IgD-negative memory B cell (primary cell): ENCODE data around the gene RGS6. TPM values are rescaled to one million over a fixed set of nuclear protein-coding genes. Genes with fewer than 3 reads are reported as not detected.

Experiments
- H3K27ac Mint-ChIP-seq, 3 donors: one replicate each; pipeline ENCODE4 v1.8.0; 2020 to 2022; ENCODE audit warnings: mild to moderate bottlenecking in 3 of 3, mixed read lengths in 3 of 3, moderate library complexity in 1 of 3
- H3K27me3 Mint-ChIP-seq: one replicate; pipeline ENCODE4 v1.8.0; 2021; ENCODE audit warnings: mixed read lengths
- H3K36me3 Mint-ChIP-seq: one replicate; pipeline ENCODE4 v1.8.0; 2020; ENCODE audit warnings: mild to moderate bottlenecking, mixed read lengths
- H3K4me1 Mint-ChIP-seq, 3 donors: one replicate each; pipeline ENCODE4 v1.8.0; 2020 to 2022; ENCODE audit warnings: mixed read lengths in 3 of 3, mild to moderate bottlenecking in 1 of 3
- H3K4me3 Mint-ChIP-seq, 4 donors: one replicate each; pipeline ENCODE4 v1.8.0; 2020 to 2022; ENCODE audit warnings: mild to moderate bottlenecking in 4 of 4, mixed read lengths in 4 of 4, moderate library complexity in 3 of 4
- H3K9me3 Mint-ChIP-seq, 3 donors: one replicate each; pipeline ENCODE4 v1.8.0; 2020 to 2021; ENCODE audit warnings: mixed read lengths in 3 of 3, mild to moderate bottlenecking in 1 of 3
- polyA plus RNA-seq: library from polyadenylated mRNA; unstranded; fragments of 300-500 nt; fragmentation: Illumina TruSeq; gene quantifications from one replicate; pipeline ENCODE4 v1.2.3, GENCODE V29; 2021

Gene RGS6
- polyA plus RNA-seq, 1 donor from 2014 or later = not detected

- H3K27ac Mint-ChIP-seq = no peak overlapping the region
- H3K4me3 Mint-ChIP-seq = no peak overlapping the region
- peaks cover 2 to 10% (median 5%) of the 10 kb centered on the region in 3 donors for H3K9me3 Mint-ChIP-seq
- H3K36me3 Mint-ChIP-seq = peaks cover 2% of the 10 kb centered on the region
- no peaks in the 10 kb centered on the region for H3K4me1 Mint-ChIP-seq
- peaks cover 4% of the 10 kb centered on the region for H3K27me3 Mint-ChIP-seq
Observed at GRCh38 chr14:72495668-72496067, 563.4 kb downstream of the RGS6 start.

DNA sequence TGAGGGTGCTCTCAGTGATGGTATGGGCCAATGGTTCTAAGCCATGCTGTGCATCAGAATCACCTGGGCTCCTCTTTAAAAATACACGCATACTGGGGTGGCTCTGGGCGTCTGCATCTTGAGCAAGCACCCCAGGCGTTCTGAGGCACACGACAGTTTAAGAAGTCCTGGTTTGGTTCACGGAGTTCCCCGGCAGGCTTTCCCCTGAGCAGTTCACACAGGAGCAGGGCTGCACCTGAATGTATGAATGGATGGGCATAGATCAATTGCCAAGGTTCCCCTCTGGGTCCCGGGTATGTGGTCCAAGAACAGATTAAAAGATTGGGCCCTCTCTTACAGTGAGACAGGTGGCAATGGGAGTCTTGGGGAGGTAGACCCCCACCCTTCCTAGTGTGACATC lies 566.4 kb downstream of the RGS6 start:
- Mint-ChIP-seq H3K4me3 (no peak overlapping the region), H3K27me3 (peaks cover 5% of the 10 kb centered on the region), H3K27ac (no peak overlapping the region), H3K9me3 (peaks cover 2 to 8% (median 4%) of the 10 kb centered on the region in 3 donors), H3K36me3 (peaks cover 3% of the 10 kb centered on the region), H3K4me1 (no peaks in the 10 kb centered on the region)

GRCh38 chr14:72499746-72500145 lies 567.5 kb downstream of the RGS6 start:
- peaks cover 2 to 6% (median 2%) of the 10 kb centered on the region in 3 donors for H3K9me3 Mint-ChIP-seq
- peaks cover 1% of the 10 kb centered on the region for H3K36me3 Mint-ChIP-seq
- H3K27me3 Mint-ChIP-seq = peaks cover 4% of the 10 kb centered on the region

DNA sequence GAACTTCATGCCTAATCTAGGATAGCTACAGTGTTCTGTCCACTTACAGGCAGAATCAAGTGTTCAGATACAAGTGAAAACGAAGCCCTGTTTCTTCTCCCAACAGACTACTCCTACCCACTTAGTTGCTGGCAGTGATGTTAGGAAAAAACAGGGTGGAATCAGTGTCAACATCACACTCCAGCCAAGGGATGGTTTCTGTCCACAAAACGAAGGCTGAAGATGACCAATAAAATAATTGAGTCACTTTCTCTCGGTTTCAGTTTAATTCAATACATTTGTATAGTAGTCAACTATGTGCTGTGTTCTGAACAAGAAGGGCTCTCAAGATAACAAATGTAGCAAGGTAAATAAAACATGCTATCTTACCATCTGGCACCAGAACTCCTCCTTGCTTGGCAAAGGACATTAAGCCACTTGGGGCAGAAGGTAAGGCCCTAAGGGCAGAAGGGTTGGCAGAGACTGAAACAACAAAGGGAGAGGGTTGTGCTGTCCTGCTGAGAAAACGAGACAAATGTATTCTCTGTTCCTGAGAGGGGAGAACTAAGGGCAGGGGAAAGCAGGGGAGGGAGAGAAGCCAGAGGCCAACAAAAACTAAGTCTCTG lies 568.1 kb downstream of the RGS6 start:
- no peak overlapping the region for H3K4me3 Mint-ChIP-seq
- no peaks in the 10 kb centered on the region for H3K4me1 Mint-ChIP-seq
- peaks cover 2 to 6% (median 2%) of the 10 kb centered on the region in 3 donors for H3K9me3 Mint-ChIP-seq
- peaks cover 1% of the 10 kb centered on the region for H3K36me3 Mint-ChIP-seq
- H3K27me3 Mint-ChIP-seq = peaks cover 4% of the 10 kb centered on the region
- H3K27ac Mint-ChIP-seq = no peak overlapping the region

More at GRCh38 chr14:72499746-72500145, 567.5 kb downstream of the RGS6 start:
- Mint-ChIP-seq H3K27ac (no peak overlapping the region), H3K4me3 (no peak overlapping the region), H3K4me1 (no peaks in the 10 kb centered on the region)

- Mint-ChIP-seq H3K36me3 (peaks cover 1% of the 10 kb centered on the region), H3K9me3 (peaks cover 2 to 6% (median 2%) of the 10 kb centered on the region in 3 donors), H3K27ac (no peak overlapping the region), H3K27me3 (peaks cover 4% of the 10 kb centered on the region), H3K4me3 (no peak overlapping the region), H3K4me1 (no peaks in the 10 kb centered on the region)
Observed at GRCh38 chr14:72501439-72501838, 569.2 kb downstream of the RGS6 start.

DNA sequence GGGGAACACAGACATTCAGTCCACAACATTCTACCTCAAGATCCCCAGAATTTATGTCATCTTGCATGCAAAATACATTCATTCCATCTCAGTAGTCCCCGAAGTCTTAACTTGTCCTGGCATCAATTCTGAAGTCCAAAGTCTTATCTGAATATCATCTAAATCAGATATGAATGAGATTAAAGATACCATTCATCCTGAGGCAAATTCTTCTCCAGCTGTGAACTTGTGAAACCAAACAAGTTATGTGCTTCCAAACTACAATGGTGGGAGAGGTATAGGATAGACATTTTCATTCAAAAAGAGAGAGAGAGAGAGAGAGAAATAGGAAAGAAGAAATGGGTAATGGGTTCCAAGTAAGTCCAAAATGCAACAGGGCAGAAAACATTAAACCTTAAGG lies 571.0 kb downstream of the RGS6 start:
- H3K27ac Mint-ChIP-seq = no peak overlapping the region
- H3K4me1 Mint-ChIP-seq = no peaks in the 10 kb centered on the region
- H3K4me3 Mint-ChIP-seq = no peak overlapping the region
- H3K36me3 Mint-ChIP-seq = peaks cover 1% of the 10 kb centered on the region
- H3K9me3 Mint-ChIP-seq = peaks cover 2 to 6% (median 2%) of the 10 kb centered on the region in 3 donors
- peaks cover 6% of the 10 kb centered on the region for H3K27me3 Mint-ChIP-seq

DNA sequence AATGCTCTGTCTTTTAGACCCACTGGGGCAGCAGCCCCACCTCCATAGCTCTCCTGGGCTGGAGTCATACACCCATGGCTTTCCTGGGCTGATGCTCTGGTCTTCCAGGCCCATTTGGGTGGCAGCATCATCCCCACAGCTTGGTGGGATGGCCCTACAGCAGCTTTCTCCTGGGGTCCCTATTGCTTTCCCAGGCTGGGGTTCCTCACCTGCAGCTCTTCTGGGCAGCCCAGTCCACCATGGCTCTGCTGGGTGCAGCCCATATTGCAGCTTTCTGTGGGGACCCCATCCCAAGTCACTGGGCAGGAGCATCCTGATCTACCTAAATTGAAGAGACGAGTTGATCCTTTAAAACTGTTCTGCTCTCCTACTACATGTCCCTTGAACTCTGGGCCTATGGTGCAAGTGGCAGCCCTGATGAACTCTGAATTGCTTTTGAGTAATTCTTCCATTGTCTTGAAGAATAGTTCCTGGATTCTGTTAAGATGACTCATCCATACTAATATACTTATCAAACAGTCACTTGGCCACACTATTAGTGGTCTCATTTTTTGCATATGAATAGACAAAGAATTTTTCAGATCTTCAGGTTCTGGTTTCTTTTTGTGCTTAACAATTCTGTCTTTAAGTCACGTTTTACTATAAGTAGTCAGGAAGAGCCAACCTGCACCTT lies 571.6 kb downstream of the RGS6 start:
- Mint-ChIP-seq H3K27me3 (peaks cover 4% of the 10 kb centered on the region), H3K9me3 (peaks cover 2 to 6% (median 2%) of the 10 kb centered on the region in 3 donors), H3K4me3 (no peak overlapping the region), H3K27ac (no peak overlapping the region), H3K4me1 (no peaks in the 10 kb centered on the region), H3K36me3 (peaks cover 3% of the 10 kb centered on the region)

GRCh38 chr14:72510566-72510965 lies 578.3 kb downstream of the RGS6 start:
- H3K27me3 Mint-ChIP-seq = peaks cover 8% of the 10 kb centered on the region
- no peak overlapping the region for H3K4me3 Mint-ChIP-seq
- no peaks in the 10 kb centered on the region for H3K9me3 Mint-ChIP-seq
- peaks cover 2% of the 10 kb centered on the region for H3K36me3 Mint-ChIP-seq
- no peak overlapping the region for H3K27ac Mint-ChIP-seq
- H3K4me1 Mint-ChIP-seq = no peaks in the 10 kb centered on the region

- no peaks in the 10 kb centered on the region for H3K9me3 Mint-ChIP-seq
- H3K27ac Mint-ChIP-seq = no peak overlapping the region
- H3K27me3 Mint-ChIP-seq = peaks cover 7% of the 10 kb centered on the region
Observed at GRCh38 chr14:72512281-72512680, 580.1 kb downstream of the RGS6 start.

DNA sequence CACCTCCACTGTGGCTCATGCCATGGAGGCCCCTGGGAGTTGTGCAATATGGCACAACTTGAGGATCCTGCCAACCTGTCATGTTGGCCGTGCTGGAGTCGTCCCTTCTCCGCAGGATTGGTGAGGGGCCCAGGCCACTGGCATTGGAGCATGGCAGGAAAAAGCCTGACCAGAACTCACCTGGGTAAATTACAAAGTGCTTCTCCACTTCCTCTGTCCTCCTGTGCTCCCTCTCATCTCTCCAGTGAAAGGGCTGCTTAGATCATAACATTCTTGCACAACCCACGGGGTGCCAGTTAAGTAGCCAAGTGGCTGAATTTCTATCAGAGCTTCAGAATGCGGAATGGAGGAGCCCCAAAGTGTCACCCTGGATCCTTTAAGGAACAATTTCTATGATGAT lies 580.7 kb downstream of the RGS6 start:
- Mint-ChIP-seq H3K27me3 (peaks cover 6% of the 10 kb centered on the region), H3K27ac (no peak overlapping the region)

More at GRCh38 chr14:72512281-72512680, 580.1 kb downstream of the RGS6 start:
- peaks cover 8% of the 10 kb centered on the region in 3 donors for H3K4me1 Mint-ChIP-seq
- H3K36me3 Mint-ChIP-seq = peaks cover 2% of the 10 kb centered on the region
- no peak overlapping the region for H3K4me3 Mint-ChIP-seq

DNA sequence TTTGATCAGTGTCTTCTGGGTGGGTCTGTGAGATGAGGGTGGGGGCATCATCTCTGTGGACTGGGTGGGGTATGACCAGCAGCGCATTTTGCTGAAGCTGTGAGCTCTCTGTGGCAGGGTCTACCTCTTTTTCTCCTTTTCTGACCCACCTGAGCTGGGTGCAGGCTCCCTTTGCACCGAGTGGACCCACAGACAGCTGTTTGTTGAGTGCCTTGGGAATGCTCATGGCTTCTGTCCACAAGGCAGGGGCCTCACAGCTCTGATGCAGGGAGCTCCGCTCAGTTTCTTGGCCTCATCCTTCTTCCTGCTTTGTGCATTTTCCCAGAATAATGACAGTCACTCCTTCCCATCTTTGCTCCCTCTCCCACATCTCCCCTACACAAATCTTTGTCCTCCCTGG lies 581.1 kb downstream of the RGS6 start:
- Mint-ChIP-seq H3K27ac (no peak overlapping the region), H3K27me3 (peaks cover 6% of the 10 kb centered on the region), H3K4me3 (no peak overlapping the region), H3K9me3 (no peaks in the 10 kb centered on the region), H3K4me1 (peaks cover 17 to 18% (median 17%) of the 10 kb centered on the region in 3 donors), H3K36me3 (peaks cover 2% of the 10 kb centered on the region)

More for the DNA sequence above, 580.7 kb downstream of the RGS6 start:
- peaks cover 13% of the 10 kb centered on the region in 3 donors for H3K4me1 Mint-ChIP-seq
- H3K4me3 Mint-ChIP-seq = no peak overlapping the region
- H3K36me3 Mint-ChIP-seq = peaks cover 2% of the 10 kb centered on the region
- H3K9me3 Mint-ChIP-seq = no peaks in the 10 kb centered on the region

DNA sequence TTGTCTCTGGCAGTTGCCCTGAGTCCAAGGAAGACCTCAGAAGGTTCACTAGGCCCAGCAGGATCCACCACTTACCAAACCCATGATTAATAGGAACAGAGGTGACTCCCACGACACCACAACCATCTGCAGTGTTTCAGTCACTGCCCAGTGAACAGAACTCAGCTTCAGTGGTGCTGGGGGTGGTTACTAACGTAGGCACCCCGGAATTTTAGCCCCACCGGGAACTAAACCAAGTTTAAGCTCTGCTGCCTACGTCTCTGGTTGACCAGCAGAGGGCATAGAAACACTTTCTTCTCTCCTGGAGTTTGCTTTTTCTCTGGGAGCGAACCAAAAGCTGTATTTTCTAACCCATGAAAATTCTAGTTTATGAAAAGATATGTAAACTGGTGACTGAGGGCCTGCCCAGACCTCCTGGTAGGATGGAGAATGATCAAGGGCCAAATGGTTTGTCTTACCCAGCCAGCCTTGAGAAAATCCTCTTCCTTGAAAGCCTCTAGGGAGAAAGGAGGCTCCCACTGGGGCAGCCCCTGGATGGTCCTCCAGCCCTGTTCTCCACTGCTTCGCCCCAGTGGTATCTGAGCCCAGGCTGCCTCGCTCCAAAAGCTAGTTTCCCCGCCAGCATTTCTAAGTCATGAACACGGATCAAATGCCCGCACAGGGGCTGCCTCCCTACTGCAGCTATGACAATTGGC lies 581.9 kb downstream of the RGS6 start:
- Mint-ChIP-seq H3K27me3 (peaks cover 6% of the 10 kb centered on the region), H3K27ac (no peak overlapping the region), H3K36me3 (no peaks in the 10 kb centered on the region), H3K9me3 (no peaks in the 10 kb centered on the region), H3K4me3 (no peak overlapping the region), H3K4me1 (peaks cover 24 to 25% (median 25%) of the 10 kb centered on the region in 3 donors)

GRCh38 chr14:72514660-72515025 lies 582.4 kb downstream of the RGS6 start:
- Mint-ChIP-seq H3K4me1 (peaks cover 29 to 31% (median 30%) of the 10 kb centered on the region in 3 donors), H3K9me3 (peaks cover 0 to 3% (median 0%) of the 10 kb centered on the region in 3 donors), H3K36me3 (no peaks in the 10 kb centered on the region), H3K27me3 (peaks cover 6% of the 10 kb centered on the region), H3K4me3 (no peak overlapping the region), H3K27ac (no peak overlapping the region)

GRCh38 chr14:72515779-72516770 lies 583.8 kb downstream of the RGS6 start:
- H3K4me3 Mint-ChIP-seq = peak overlapping the region in 2 of 4 donors; percentile 2 to 17
- peaks cover 42 to 45% (median 44%) of the 10 kb centered on the region in 3 donors for H3K4me1 Mint-ChIP-seq
- peaks cover 3% of the 10 kb centered on the region for H3K36me3 Mint-ChIP-seq
- peaks cover 2% of the 10 kb centered on the region for H3K27me3 Mint-ChIP-seq
- H3K27ac Mint-ChIP-seq = no peak overlapping the region
- H3K9me3 Mint-ChIP-seq = peaks cover 0 to 11% (median 4%) of the 10 kb centered on the region in 3 donors
